Peyer's patch (tissue), 4 donors: ENCODE data around the gene EVC.

Experiments used
- POLR2A ChIP-seq, 2 donors: fragments of 450-650 bp; IDR thresholded peaks; one replicate each; pipeline ENCODE4 v1.5.1; 2017; ENCODE audit warnings: antibody characterized with exemption in 2 of 2, mild to moderate bottlenecking in 2 of 2, moderate library complexity in 2 of 2
- TF ChIP-seq, protein P1 (sequence below), 6 experiments: fragments of 450-650 bp in 4 of 6; fragments of 200-600 bp in 2 of 6; sonication (generic) in 1 of 6; IDR thresholded peaks; one replicate each; pipeline ENCODE4 v1.5.1; 2017 to 2019; ENCODE audit warnings: antibody characterized with exemption in 6 of 6, mild to moderate bottlenecking in 3 of 6, moderate library complexity in 1 of 6

GRCh38 chr4:5760246-5760645 lies 49.2 kb downstream of the EVC start:
- TF ChIP-seq, protein P1, sequence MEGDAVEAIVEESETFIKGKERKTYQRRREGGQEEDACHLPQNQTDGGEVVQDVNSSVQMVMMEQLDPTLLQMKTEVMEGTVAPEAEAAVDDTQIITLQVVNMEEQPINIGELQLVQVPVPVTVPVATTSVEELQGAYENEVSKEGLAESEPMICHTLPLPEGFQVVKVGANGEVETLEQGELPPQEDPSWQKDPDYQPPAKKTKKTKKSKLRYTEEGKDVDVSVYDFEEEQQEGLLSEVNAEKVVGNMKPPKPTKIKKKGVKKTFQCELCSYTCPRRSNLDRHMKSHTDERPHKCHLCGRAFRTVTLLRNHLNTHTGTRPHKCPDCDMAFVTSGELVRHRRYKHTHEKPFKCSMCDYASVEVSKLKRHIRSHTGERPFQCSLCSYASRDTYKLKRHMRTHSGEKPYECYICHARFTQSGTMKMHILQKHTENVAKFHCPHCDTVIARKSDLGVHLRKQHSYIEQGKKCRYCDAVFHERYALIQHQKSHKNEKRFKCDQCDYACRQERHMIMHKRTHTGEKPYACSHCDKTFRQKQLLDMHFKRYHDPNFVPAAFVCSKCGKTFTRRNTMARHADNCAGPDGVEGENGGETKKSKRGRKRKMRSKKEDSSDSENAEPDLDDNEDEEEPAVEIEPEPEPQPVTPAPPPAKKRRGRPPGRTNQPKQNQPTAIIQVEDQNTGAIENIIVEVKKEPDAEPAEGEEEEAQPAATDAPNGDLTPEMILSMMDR (IDR thresholded peaks at IDR 0.05): no peak
- TF ChIP-seq POLR2A (IDR thresholded peaks at IDR 0.05): no peak
